ENCODE results near the gene PRSS37. TPM values are rescaled to one million over a fixed set of nuclear protein-coding genes. Genes with fewer than 3 reads are reported as not detected.

PRSS37 gene
- total and polyA plus RNA-seq, 7 experiments from 2014 or later = not detected

DNA sequence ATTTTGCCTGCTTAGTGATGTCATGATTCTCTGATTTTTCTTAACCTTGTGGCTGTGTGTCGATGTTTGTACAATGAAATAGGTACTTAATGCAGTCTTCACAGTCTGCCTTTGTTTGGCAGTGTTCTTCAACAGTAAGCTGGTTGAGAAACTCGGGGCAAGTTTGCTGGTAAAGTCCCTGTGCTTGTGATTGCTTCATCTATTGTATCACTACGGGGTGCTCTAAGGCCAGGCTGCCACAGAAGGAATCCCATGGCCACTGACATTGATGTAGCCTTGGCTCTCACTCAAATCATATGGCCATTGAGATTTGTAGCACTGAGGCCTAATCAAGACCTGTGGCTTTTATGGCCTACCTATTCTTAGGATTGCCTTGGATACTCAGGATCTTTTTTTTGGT lies 33.5 kb upstream of the PRSS37 start:
- Mint-ChIP-seq H3K9me3 (peaks cover 0 to 25% (median 7%) of the 10 kb centered on the region in 11 donors), H3K27ac (no peak overlapping the region), H3K4me3 (no peak overlapping the region), H3K36me3 (no peaks in the 10 kb centered on the region), H3K4me1 (no peaks in the 10 kb centered on the region), H3K27me3 (peaks cover 0 to 4% (median 0%) of the 10 kb centered on the region in 5 donors)
- no peak overlapping the region for H3K4me3 ChIP-seq (ENCODE audit: low read length)
- H3K4me1 ChIP-seq (ENCODE audit: control insufficient read depth in 2 of 2, insufficient read depth in 2 of 2, low read length in 2 of 2) = no peaks in the 10 kb centered on the region
- no peaks in the 10 kb centered on the region for H3K36me3 ChIP-seq (ENCODE audit: control insufficient read depth in 2 of 3, insufficient read depth in 3 of 3, low read length in 3 of 3)
- ChIA-PET CTCF (no interaction called here), POLR2A (no interaction called here)
- DNase-seq (no peak), ATAC-seq (peak; percentile 29)
- no peaks in the 10 kb centered on the region for H3K27me3 ChIP-seq (ENCODE audit: control insufficient read depth in 2 of 2, insufficient read depth in 2 of 2, low read length in 2 of 2)
- H3K9me3 ChIP-seq (ENCODE audit: control insufficient read depth in 2 of 3, low read length in 3 of 3) = no peaks in the 10 kb centered on the region
- H3K27ac ChIP-seq (ENCODE audit: low read depth, low read length) = no peak overlapping the region
- intact Hi-C loops (cut with micrococcal nuclease) = no loop called here

- Mint-ChIP-seq H3K27ac (no peak overlapping the region), H3K9me3 (peaks cover 0 to 27% (median 9%) of the 10 kb centered on the region in 11 donors), H3K27me3 (peaks cover 0 to 3% (median 0%) of the 10 kb centered on the region in 5 donors), H3K4me1 (no peaks in the 10 kb centered on the region), H3K36me3 (no peaks in the 10 kb centered on the region), H3K4me3 (no peak overlapping the region)
- ATAC-seq = no peak
- Histone ChIP-seq H3K9me3 (ENCODE audit: control insufficient read depth in 2 of 3, low read length in 3 of 3) (no peaks in the 10 kb centered on the region), H3K27me3 (ENCODE audit: control insufficient read depth in 2 of 2, insufficient read depth in 2 of 2, low read length in 2 of 2) (no peaks in the 10 kb centered on the region), H3K4me3 (ENCODE audit: low read length) (no peak overlapping the region), H3K36me3 (ENCODE audit: control insufficient read depth in 2 of 3, insufficient read depth in 3 of 3, low read length in 3 of 3) (no peaks in the 10 kb centered on the region), H3K4me1 (ENCODE audit: control insufficient read depth in 2 of 2, insufficient read depth in 2 of 2, low read length in 2 of 2) (no peaks in the 10 kb centered on the region), H3K27ac (ENCODE audit: low read depth, low read length) (no peak overlapping the region)
- intact Hi-C loops (cut with micrococcal nuclease) = no loop called here
- CTCF ChIA-PET = no interaction called here
- POLR2A ChIA-PET = no interaction called here
- no peak for DNase-seq
Measured at GRCh38 chr7:141872931-141873330, 31.6 kb upstream of the PRSS37 start.

DNA sequence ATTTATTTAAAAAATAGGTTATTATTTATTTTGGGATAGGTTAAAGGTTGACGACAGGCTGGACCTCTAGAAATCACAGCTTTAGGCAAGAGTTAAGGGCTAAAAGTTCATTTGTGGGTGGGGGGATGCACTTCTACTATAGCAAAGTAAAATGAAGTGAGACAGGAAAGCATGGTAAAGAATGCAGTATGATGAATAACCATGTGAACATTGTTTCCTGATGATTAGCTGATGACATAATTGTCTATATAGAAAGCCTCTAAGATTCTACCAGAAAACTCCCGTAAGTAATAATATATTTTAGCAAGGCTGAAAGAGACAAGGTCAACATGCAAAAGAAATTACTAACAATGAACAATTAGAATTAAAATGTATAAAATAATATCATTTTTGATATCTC lies 25.7 kb upstream of the PRSS37 start:
- DNase-seq = no peak
- ChIA-PET CTCF (no interaction called here), POLR2A (no interaction called here)
- no peaks in the 10 kb centered on the region for H3K27me3 ChIP-seq (ENCODE audit: control insufficient read depth in 2 of 2, insufficient read depth in 2 of 2, low read length in 2 of 2)
- ATAC-seq = no peak
- H3K36me3 ChIP-seq (ENCODE audit: control insufficient read depth in 2 of 3, insufficient read depth in 3 of 3, low read length in 3 of 3) = no peaks in the 10 kb centered on the region
- no peaks in the 10 kb centered on the region for H3K4me1 ChIP-seq (ENCODE audit: control insufficient read depth in 2 of 2, insufficient read depth in 2 of 2, low read length in 2 of 2)
- no peak overlapping the region for H3K4me3 ChIP-seq (ENCODE audit: low read length)
- Mint-ChIP-seq H3K4me1 (peaks cover 0 to 3% (median 0%) of the 10 kb centered on the region in 7 donors), H3K27me3 (peaks cover 0 to 9% (median 3%) of the 10 kb centered on the region in 5 donors), H3K27ac (no peak overlapping the region), H3K9me3 (peaks cover 0 to 33% (median 12%) of the 10 kb centered on the region in 11 donors), H3K36me3 (peaks cover 0 to 4% (median 0%) of the 10 kb centered on the region in 5 donors), H3K4me3 (no peak overlapping the region)
- intact Hi-C loops (cut with micrococcal nuclease) = no loop called here
- no peaks in the 10 kb centered on the region for H3K9me3 ChIP-seq (ENCODE audit: control insufficient read depth in 2 of 3, low read length in 3 of 3)
- H3K27ac ChIP-seq (ENCODE audit: low read depth, low read length) = no peak overlapping the region

DNA sequence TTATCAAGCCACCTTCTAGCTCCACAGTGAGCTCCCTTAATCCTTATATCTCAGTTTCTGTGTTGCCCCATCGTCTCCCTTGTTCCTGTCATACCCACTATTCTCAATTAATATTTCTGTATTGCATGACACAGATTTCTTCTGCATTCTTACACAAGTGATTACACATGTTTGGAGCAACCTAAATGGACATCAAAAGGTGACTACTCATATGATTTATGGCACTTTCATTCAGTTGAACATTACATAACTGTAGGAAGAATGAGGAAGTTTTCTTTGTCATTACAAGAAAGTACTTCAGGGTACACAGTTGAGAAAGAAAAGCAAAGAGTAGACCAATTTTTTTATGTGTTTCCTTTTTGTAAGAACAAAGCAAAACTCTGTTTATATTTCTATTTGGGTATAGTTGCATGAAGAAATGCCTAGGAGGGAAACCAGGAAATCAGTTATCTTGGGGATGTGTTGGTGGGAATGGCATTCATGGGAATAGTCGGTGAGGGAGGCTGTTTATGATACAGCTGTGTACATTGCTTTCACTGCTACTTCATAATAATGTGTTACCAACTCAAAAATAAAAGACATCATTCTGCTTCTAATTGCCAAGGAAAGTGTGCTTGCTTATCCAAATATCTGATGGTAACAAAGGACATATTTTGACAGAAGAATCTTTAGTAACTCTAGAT lies 23.6 kb upstream of the PRSS37 start:
- peak; percentile 51 for ATAC-seq
- Mint-ChIP-seq H3K27ac (no peak overlapping the region), H3K4me3 (no peak overlapping the region), H3K27me3 (peaks cover 2 to 13% (median 4%) of the 10 kb centered on the region in 5 donors), H3K4me1 (peaks cover 0 to 3% (median 0%) of the 10 kb centered on the region in 7 donors), H3K9me3 (peaks cover 0 to 20% (median 4%) of the 10 kb centered on the region in 11 donors), H3K36me3 (peaks cover 0 to 4% (median 0%) of the 10 kb centered on the region in 5 donors)
- Histone ChIP-seq H3K4me3 (ENCODE audit: low read length) (no peak overlapping the region), H3K9me3 (ENCODE audit: control insufficient read depth in 2 of 3, low read length in 3 of 3) (no peaks in the 10 kb centered on the region), H3K27me3 (ENCODE audit: control insufficient read depth in 2 of 2, insufficient read depth in 2 of 2, low read length in 2 of 2) (no peaks in the 10 kb centered on the region), H3K36me3 (ENCODE audit: control insufficient read depth in 2 of 3, insufficient read depth in 3 of 3, low read length in 3 of 3) (no peaks in the 10 kb centered on the region), H3K4me1 (ENCODE audit: control insufficient read depth in 2 of 2, insufficient read depth in 2 of 2, low read length in 2 of 2) (no peaks in the 10 kb centered on the region), H3K27ac (ENCODE audit: low read depth, low read length) (no peak overlapping the region)
- ChIA-PET CTCF (no interaction called here), POLR2A (no interaction called here)
- no peak for DNase-seq
- intact Hi-C loops (cut with micrococcal nuclease) = no loop called here

DNA sequence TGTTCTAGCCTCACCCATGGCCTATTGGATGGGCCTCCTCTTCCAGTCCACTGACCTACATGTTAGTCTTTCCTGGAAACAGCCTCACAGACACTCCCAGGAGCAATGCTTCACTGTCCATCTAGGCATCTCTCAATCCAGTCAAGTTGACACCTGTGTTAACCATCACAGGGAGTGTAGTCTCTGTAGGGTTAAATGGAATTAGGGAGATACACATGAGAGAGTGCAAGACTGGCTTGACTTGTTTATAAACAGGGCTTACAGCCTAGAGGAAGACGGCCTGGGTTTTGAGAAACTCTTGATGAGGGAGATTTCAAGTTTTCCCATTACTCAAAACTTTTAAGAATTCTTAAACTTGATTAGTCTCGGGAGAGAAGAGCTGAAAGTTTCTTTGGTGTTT lies 18.9 kb upstream of the PRSS37 start:
- Histone ChIP-seq H3K4me3 (ENCODE audit: low read length) (no peak overlapping the region), H3K36me3 (ENCODE audit: control insufficient read depth in 2 of 3, insufficient read depth in 3 of 3, low read length in 3 of 3) (no peaks in the 10 kb centered on the region), H3K9me3 (ENCODE audit: control insufficient read depth in 2 of 3, low read length in 3 of 3) (peaks cover 0 to 4% (median 0%) of the 10 kb centered on the region in 3 experiments), H3K4me1 (ENCODE audit: control insufficient read depth in 2 of 2, insufficient read depth in 2 of 2, low read length in 2 of 2) (no peaks in the 10 kb centered on the region), H3K27me3 (ENCODE audit: control insufficient read depth in 2 of 2, insufficient read depth in 2 of 2, low read length in 2 of 2) (no peaks in the 10 kb centered on the region), H3K27ac (ENCODE audit: low read depth, low read length) (no peak overlapping the region)
- CTCF ChIA-PET = no interaction called here
- DNase-seq (no peak), ATAC-seq (no peak)
- intact Hi-C loops (cut with micrococcal nuclease) = no loop called here
- POLR2A ChIA-PET = no interaction called here
- Mint-ChIP-seq H3K9me3 (peaks cover 3 to 33% (median 16%) of the 10 kb centered on the region in 11 donors), H3K27ac (no peak overlapping the region), H3K4me1 (peaks cover 0 to 4% (median 0%) of the 10 kb centered on the region in 7 donors), H3K4me3 (no peak overlapping the region), H3K27me3 (peaks cover 0 to 18% (median 6%) of the 10 kb centered on the region in 5 donors), H3K36me3 (peaks cover 0 to 9% (median 4%) of the 10 kb centered on the region in 5 donors)

GRCh38 chr7:141847996-141848395 lies 6.7 kb upstream of the PRSS37 start:
- Mint-ChIP-seq H3K9me3 (peaks cover 3 to 42% (median 21%) of the 10 kb centered on the region in 11 donors), H3K4me1 (no peaks in the 10 kb centered on the region), H3K36me3 (peaks cover 0 to 15% (median 6%) of the 10 kb centered on the region in 5 donors), H3K27me3 (peaks cover 0 to 5% (median 0%) of the 10 kb centered on the region in 5 donors), H3K4me3 (no peak overlapping the region), H3K27ac (no peak overlapping the region)
- H3K36me3 ChIP-seq (ENCODE audit: control insufficient read depth in 2 of 3, insufficient read depth in 3 of 3, low read length in 3 of 3) = no peaks in the 10 kb centered on the region
- H3K27me3 ChIP-seq (ENCODE audit: control insufficient read depth in 2 of 2, insufficient read depth in 2 of 2, low read length in 2 of 2) = no peaks in the 10 kb centered on the region
- no peak overlapping the region for H3K4me3 ChIP-seq (ENCODE audit: low read length)
- no peaks in the 10 kb centered on the region for H3K4me1 ChIP-seq (ENCODE audit: control insufficient read depth in 2 of 2, insufficient read depth in 2 of 2, low read length in 2 of 2)
- intact Hi-C loops (cut with micrococcal nuclease) = no loop called here
- H3K9me3 ChIP-seq (ENCODE audit: control insufficient read depth in 2 of 3, low read length in 3 of 3) = no peaks in the 10 kb centered on the region
- DNase-seq (no peak), ATAC-seq (no peak)
- ChIA-PET POLR2A (no interaction called here), CTCF (no interaction called here)
- no peak overlapping the region for H3K27ac ChIP-seq (ENCODE audit: low read depth, low read length)

DNA sequence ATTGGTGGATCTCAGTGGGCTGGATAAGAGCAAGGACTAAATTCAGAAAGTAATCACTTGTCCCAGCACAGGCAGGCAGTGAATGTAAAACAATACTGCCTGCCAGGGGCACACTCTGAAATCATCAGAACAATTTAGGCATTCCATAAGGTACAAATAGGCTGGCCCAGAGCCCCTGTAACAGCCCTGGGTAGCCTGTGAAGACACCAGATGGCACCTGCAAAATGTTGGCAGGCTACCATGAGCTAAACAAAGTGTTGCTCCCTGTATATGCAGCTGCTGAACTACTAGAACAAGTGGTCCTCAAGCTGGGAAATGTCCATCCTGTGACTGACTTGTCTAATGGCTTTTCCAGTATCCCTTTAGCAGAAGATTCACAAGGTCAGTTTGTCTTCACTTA lies 3.0 kb upstream of the PRSS37 start:
- no peaks in the 10 kb centered on the region for H3K4me1 ChIP-seq (ENCODE audit: control insufficient read depth in 2 of 2, insufficient read depth in 2 of 2, low read length in 2 of 2)
- no peaks in the 10 kb centered on the region for H3K9me3 ChIP-seq (ENCODE audit: control insufficient read depth in 2 of 3, low read length in 3 of 3)
- Mint-ChIP-seq H3K4me3 (no peak overlapping the region), H3K27ac (no peak overlapping the region), H3K4me1 (no peaks in the 10 kb centered on the region), H3K9me3 (peaks cover 3 to 23% (median 11%) of the 10 kb centered on the region in 11 donors), H3K27me3 (no peaks in the 10 kb centered on the region), H3K36me3 (peaks cover 0 to 13% (median 9%) of the 10 kb centered on the region in 5 donors)
- H3K27me3 ChIP-seq (ENCODE audit: control insufficient read depth in 2 of 2, insufficient read depth in 2 of 2, low read length in 2 of 2) = no peaks in the 10 kb centered on the region
- intact Hi-C loops (cut with micrococcal nuclease) = no loop called here
- H3K4me3 ChIP-seq (ENCODE audit: low read length) = no peak overlapping the region
- no peaks in the 10 kb centered on the region for H3K36me3 ChIP-seq (ENCODE audit: control insufficient read depth in 2 of 3, insufficient read depth in 3 of 3, low read length in 3 of 3)
- DNase-seq (no peak), ATAC-seq (no peak)
- H3K27ac ChIP-seq (ENCODE audit: low read depth, low read length) = no peak overlapping the region
- CTCF ChIA-PET = no interaction called here
- POLR2A ChIA-PET = no interaction called here
